Thoracic aorta (tissue), 2 donors: ENCODE results near the gene GRIK4. TPM values are rescaled to one million over a fixed set of nuclear protein-coding genes. Genes with fewer than 3 reads are reported as not detected.

Experiments
- ATAC-seq: fragments of 150-250 bp; one replicate; pipeline ENCODE4 v1.8.0; 2017; ENCODE audit warnings: low read depth; ENCODE audit not compliant: insufficient number of reproducible peaks, low FRiP score
- DNase-seq: peaks from one replicate; pipeline ENCODE4 v3.0.0-alpha.2; 2020; ENCODE audit warnings: low spot score
- H3K27ac ChIP-seq, 2 donors: fragments of 200-600 bp; sonication (generic); 1 replicate in 1 of 2; 2 replicates in 1 of 2; pipeline ENCODE4 v1.5.1; 2016; ENCODE audit warnings: mild to moderate bottlenecking in 2 of 2, moderate library complexity in 2 of 2
- H3K27me3 ChIP-seq: fragments of 200-600 bp; sonication (generic); replicated peaks from 2 replicates; pipeline ENCODE4 v1.6.0; 2016; ENCODE audit warnings: mild to moderate bottlenecking; ENCODE audit not compliant: insufficient read depth
- H3K36me3 ChIP-seq: fragments of 200-600 bp; sonication (generic); one replicate; pipeline ENCODE4 v1.5.1; 2016
- H3K4me1 ChIP-seq, 2 donors: fragments of 200-600 bp; sonication (generic); 1 replicate in 1 of 2; 2 replicates in 1 of 2; pipeline versions ENCODE4 v1.5.1 to v1.6.0; 2016; ENCODE audit warnings: low read depth in 2 of 2, mild to moderate bottlenecking in 1 of 2; ENCODE audit not compliant: control insufficient read depth in 1 of 2
- H3K4me3 ChIP-seq: fragments of 200-600 bp; sonication (generic); 2 replicates; pipeline ENCODE4 v1.5.1; 2016; ENCODE audit warnings: mild to moderate bottlenecking
- H3K9me3 ChIP-seq: fragments of 200-600 bp; sonication (generic); 2 replicates; pipeline ENCODE4 v1.5.1; 2016
- total RNA-seq, 2 donors: library from RNA; depleted of rRNA; stranded (reverse); fragments of >200 nt; gene quantifications; one replicate each; pipeline versions ENCODE4 v1.1.0 to v1.2.3, GENCODE V29; 2016
- TF ChIP-seq, protein P1 (sequence below): fragments of 200-600 bp; sonication (generic); IDR thresholded peaks from one replicate; pipeline ENCODE4 v1.5.1; 2019; ENCODE audit warnings: antibody characterized with exemption

Gene GRIK4
- total RNA-seq, 2 donors from 2014 or later = not detected

GRCh38 chr11:120658071-120658423, 146.5 kb downstream of the GRIK4 start:
- TF ChIP-seq, protein P1, sequence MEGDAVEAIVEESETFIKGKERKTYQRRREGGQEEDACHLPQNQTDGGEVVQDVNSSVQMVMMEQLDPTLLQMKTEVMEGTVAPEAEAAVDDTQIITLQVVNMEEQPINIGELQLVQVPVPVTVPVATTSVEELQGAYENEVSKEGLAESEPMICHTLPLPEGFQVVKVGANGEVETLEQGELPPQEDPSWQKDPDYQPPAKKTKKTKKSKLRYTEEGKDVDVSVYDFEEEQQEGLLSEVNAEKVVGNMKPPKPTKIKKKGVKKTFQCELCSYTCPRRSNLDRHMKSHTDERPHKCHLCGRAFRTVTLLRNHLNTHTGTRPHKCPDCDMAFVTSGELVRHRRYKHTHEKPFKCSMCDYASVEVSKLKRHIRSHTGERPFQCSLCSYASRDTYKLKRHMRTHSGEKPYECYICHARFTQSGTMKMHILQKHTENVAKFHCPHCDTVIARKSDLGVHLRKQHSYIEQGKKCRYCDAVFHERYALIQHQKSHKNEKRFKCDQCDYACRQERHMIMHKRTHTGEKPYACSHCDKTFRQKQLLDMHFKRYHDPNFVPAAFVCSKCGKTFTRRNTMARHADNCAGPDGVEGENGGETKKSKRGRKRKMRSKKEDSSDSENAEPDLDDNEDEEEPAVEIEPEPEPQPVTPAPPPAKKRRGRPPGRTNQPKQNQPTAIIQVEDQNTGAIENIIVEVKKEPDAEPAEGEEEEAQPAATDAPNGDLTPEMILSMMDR = no peak
- H3K9me3 ChIP-seq = no peaks in the 10 kb centered on the region
- ATAC-seq (no peak), DNase-seq (no peak)
- H3K4me1 ChIP-seq = no peaks in the 10 kb centered on the region
- no peak overlapping the region for H3K27ac ChIP-seq
- H3K36me3 ChIP-seq = no peaks in the 10 kb centered on the region
- no peak overlapping the region for H3K4me3 ChIP-seq
- H3K27me3 ChIP-seq = no peaks in the 10 kb centered on the region

- Histone ChIP-seq H3K4me1 (no peaks in the 10 kb centered on the region), H3K9me3 (no peaks in the 10 kb centered on the region), H3K4me3 (no peak overlapping the region), H3K27me3 (no peaks in the 10 kb centered on the region), H3K36me3 (no peaks in the 10 kb centered on the region), H3K27ac (no peak overlapping the region)
- ATAC-seq (no peak), DNase-seq (no peak)
- TF ChIP-seq, protein P1 = no peak
Observed at GRCh38 chr11:120659076-120659475, 147.5 kb downstream of the GRIK4 start.

- H3K4me1 ChIP-seq = no peaks in the 10 kb centered on the region
- DNase-seq (no peak), ATAC-seq (no peak)
- H3K27ac ChIP-seq = no peak overlapping the region
- H3K36me3 ChIP-seq = no peaks in the 10 kb centered on the region
- no peaks in the 10 kb centered on the region for H3K9me3 ChIP-seq
- H3K4me3 ChIP-seq = no peak overlapping the region
- H3K27me3 ChIP-seq = no peaks in the 10 kb centered on the region
- TF ChIP-seq, protein P1 = no peak
Observed at GRCh38 chr11:120660024-120660565, 148.5 kb downstream of the GRIK4 start.

- Histone ChIP-seq H3K4me1 (no peaks in the 10 kb centered on the region), H3K27ac (no peak overlapping the region), H3K27me3 (no peaks in the 10 kb centered on the region), H3K36me3 (no peaks in the 10 kb centered on the region), H3K9me3 (no peaks in the 10 kb centered on the region), H3K4me3 (no peak overlapping the region)
- DNase-seq (no peak), ATAC-seq (no peak)
- TF ChIP-seq, protein P1 = no peak
Observed at GRCh38 chr11:120662071-120662676, 150.6 kb downstream of the GRIK4 start.

GRCh38 chr11:120663142-120663541, 151.6 kb downstream of the GRIK4 start:
- DNase-seq (no peak), ATAC-seq (no peak)
- H3K4me3 ChIP-seq = no peak overlapping the region
- no peaks in the 10 kb centered on the region for H3K9me3 ChIP-seq
- no peaks in the 10 kb centered on the region for H3K36me3 ChIP-seq
- TF ChIP-seq, protein P1 = no peak
- H3K4me1 ChIP-seq = no peaks in the 10 kb centered on the region
- no peaks in the 10 kb centered on the region for H3K27me3 ChIP-seq
- no peak overlapping the region for H3K27ac ChIP-seq
